ENCODE results near the gene PPIF.
"Not testable (repeated sequence)": the region's sequence is repeated elsewhere in the genome, so short reads cannot be mapped to it uniquely, and the experiment has no call there.

The PPIF gene

GRCh38 chr10:79332610-79333315 lies 14.5 kb upstream of the PPIF start:
- not testable (repeated sequence) for H3K36me3 ChIP-seq (ENCODE audit: insufficient read depth, low read length); H3K4me1 ChIP-seq (ENCODE audit: insufficient read depth, low read length); H3K9me3 ChIP-seq (ENCODE audit: control insufficient read depth, insufficient read depth, low read length); H3K9ac ChIP-seq (ENCODE audit: low read depth, low read length)

GRCh38 chr10:79333513-79333912 lies 13.8 kb upstream of the PPIF start:
- H3K36me3 ChIP-seq (ENCODE audit: insufficient read depth, low read length): no peaks in the 10 kb centered on the region
- no peaks in the 10 kb centered on the region; the same call in 1 of the 2 replicates for H3K4me1 ChIP-seq (ENCODE audit: insufficient read depth, low read length)
- H3K9me3 ChIP-seq (ENCODE audit: control insufficient read depth, insufficient read depth, low read length): peaks cover 2% of the 10 kb centered on the region; the same call in 1 of the 2 replicates
- H3K9ac ChIP-seq (ENCODE audit: low read depth, low read length): no peak overlapping the region

- H3K36me3 ChIP-seq (ENCODE audit: insufficient read depth, low read length): no peaks in the 10 kb centered on the region
- no peak overlapping the region for H3K9ac ChIP-seq (ENCODE audit: low read depth, low read length)
Observed at GRCh38 chr10:79334573-79334972, 12.7 kb upstream of the PPIF start.

GRCh38 chr10:79335094-79335469 lies 12.2 kb upstream of the PPIF start:
- H3K9ac ChIP-seq (ENCODE audit: low read depth, low read length): no peak overlapping the region
- H3K36me3 ChIP-seq (ENCODE audit: insufficient read depth, low read length): no peaks in the 10 kb centered on the region
- H3K4me1 ChIP-seq (ENCODE audit: insufficient read depth, low read length): no peaks in the 10 kb centered on the region; the same call in 1 of the 2 replicates
- H3K9me3 ChIP-seq (ENCODE audit: control insufficient read depth, insufficient read depth, low read length): peaks cover 2% of the 10 kb centered on the region; the same call in 1 of the 2 replicates

More at GRCh38 chr10:79334573-79334972, 12.7 kb upstream of the PPIF start:
- no peaks in the 10 kb centered on the region; the same call in 1 of the 2 replicates for H3K4me1 ChIP-seq (ENCODE audit: insufficient read depth, low read length)
- H3K9me3 ChIP-seq (ENCODE audit: control insufficient read depth, insufficient read depth, low read length): peaks cover 2% of the 10 kb centered on the region; the same call in 1 of the 2 replicates

- no peaks in the 10 kb centered on the region for H3K36me3 ChIP-seq (ENCODE audit: insufficient read depth, low read length)
- peaks cover 2% of the 10 kb centered on the region; the same call in 1 of the 2 replicates for H3K9me3 ChIP-seq (ENCODE audit: control insufficient read depth, insufficient read depth, low read length)
- H3K9ac ChIP-seq (ENCODE audit: low read depth, low read length): no peak overlapping the region
- no peaks in the 10 kb centered on the region; the same call in 1 of the 2 replicates for H3K4me1 ChIP-seq (ENCODE audit: insufficient read depth, low read length)
Observed at GRCh38 chr10:79335470-79336235, 11.6 kb upstream of the PPIF start.

GRCh38 chr10:79336276-79336675 lies 11.0 kb upstream of the PPIF start:
- H3K4me1 ChIP-seq (ENCODE audit: insufficient read depth, low read length): no peaks in the 10 kb centered on the region; the same call in 1 of the 2 replicates
- H3K9ac ChIP-seq (ENCODE audit: low read depth, low read length): no peak overlapping the region
- no peaks in the 10 kb centered on the region for H3K36me3 ChIP-seq (ENCODE audit: insufficient read depth, low read length)
- peaks cover 2% of the 10 kb centered on the region; the same call in 1 of the 2 replicates for H3K9me3 ChIP-seq (ENCODE audit: control insufficient read depth, insufficient read depth, low read length)

- Histone ChIP-seq H3K36me3 (ENCODE audit: insufficient read depth, low read length) (no peaks in the 10 kb centered on the region), H3K9ac (ENCODE audit: low read depth, low read length) (no peak overlapping the region), H3K9me3 (ENCODE audit: control insufficient read depth, insufficient read depth, low read length) (peaks cover 2% of the 10 kb centered on the region; the same call in 1 of the 2 replicates), H3K4me1 (ENCODE audit: insufficient read depth, low read length) (no peaks in the 10 kb centered on the region; the same call in 1 of the 2 replicates)
Observed at GRCh38 chr10:79336739-79337138, 10.5 kb upstream of the PPIF start.

GRCh38 chr10:79337783-79338469 lies 9.3 kb upstream of the PPIF start:
- not testable (repeated sequence) for H3K9me3 ChIP-seq (ENCODE audit: control insufficient read depth, insufficient read depth, low read length); H3K36me3 ChIP-seq (ENCODE audit: insufficient read depth, low read length); H3K4me1 ChIP-seq (ENCODE audit: insufficient read depth, low read length); H3K9ac ChIP-seq (ENCODE audit: low read depth, low read length)

GRCh38 chr10:79339266-79339665 lies 8.0 kb upstream of the PPIF start:
- no peaks in the 10 kb centered on the region; the same call in 1 of the 2 replicates for H3K4me1 ChIP-seq (ENCODE audit: insufficient read depth, low read length)
- no peak overlapping the region for H3K9ac ChIP-seq (ENCODE audit: low read depth, low read length)
- H3K36me3 ChIP-seq (ENCODE audit: insufficient read depth, low read length): no peaks in the 10 kb centered on the region
- no peaks in the 10 kb centered on the region for H3K9me3 ChIP-seq (ENCODE audit: control insufficient read depth, insufficient read depth, low read length)

GRCh38 chr10:79340646-79341244 lies 6.5 kb upstream of the PPIF start:
- no peaks in the 10 kb centered on the region for H3K36me3 ChIP-seq (ENCODE audit: insufficient read depth, low read length)
- H3K4me1 ChIP-seq (ENCODE audit: insufficient read depth, low read length): no peaks in the 10 kb centered on the region; the same call in 1 of the 2 replicates
- H3K9me3 ChIP-seq (ENCODE audit: control insufficient read depth, insufficient read depth, low read length): no peaks in the 10 kb centered on the region
- H3K9ac ChIP-seq (ENCODE audit: low read depth, low read length): no peak overlapping the region

- H3K9me3 ChIP-seq (ENCODE audit: control insufficient read depth, insufficient read depth, low read length): no peaks in the 10 kb centered on the region
- H3K4me1 ChIP-seq (ENCODE audit: insufficient read depth, low read length): peaks cover 5% of the 10 kb centered on the region; the same call in 1 of the 2 replicates
- H3K36me3 ChIP-seq (ENCODE audit: insufficient read depth, low read length): no peaks in the 10 kb centered on the region
- H3K9ac ChIP-seq (ENCODE audit: low read depth, low read length): no peak overlapping the region
Observed at GRCh38 chr10:79342295-79342761, 4.9 kb upstream of the PPIF start.

GRCh38 chr10:79342811-79343561 lies 4.3 kb upstream of the PPIF start:
- H3K9me3 ChIP-seq (ENCODE audit: control insufficient read depth, insufficient read depth, low read length): no peaks in the 10 kb centered on the region
- H3K36me3 ChIP-seq (ENCODE audit: insufficient read depth, low read length): no peaks in the 10 kb centered on the region
- peaks cover 5% of the 10 kb centered on the region; the same call in 1 of the 2 replicates for H3K4me1 ChIP-seq (ENCODE audit: insufficient read depth, low read length)
- H3K9ac ChIP-seq (ENCODE audit: low read depth, low read length): no peak overlapping the region

GRCh38 chr10:79344502-79345195 lies 2.6 kb upstream of the PPIF start:
- no peak overlapping the region for H3K9ac ChIP-seq (ENCODE audit: low read depth, low read length)

More at GRCh38 chr10:79344502-79345195, 2.6 kb upstream of the PPIF start:
- H3K36me3 ChIP-seq (ENCODE audit: insufficient read depth, low read length): no peaks in the 10 kb centered on the region
- H3K9me3 ChIP-seq (ENCODE audit: control insufficient read depth, insufficient read depth, low read length): no peaks in the 10 kb centered on the region
- H3K4me1 ChIP-seq (ENCODE audit: insufficient read depth, low read length): peaks cover 11% of the 10 kb centered on the region; the same call in 1 of the 2 replicates
